ENCODE results near the gene LNX2.

DNA sequence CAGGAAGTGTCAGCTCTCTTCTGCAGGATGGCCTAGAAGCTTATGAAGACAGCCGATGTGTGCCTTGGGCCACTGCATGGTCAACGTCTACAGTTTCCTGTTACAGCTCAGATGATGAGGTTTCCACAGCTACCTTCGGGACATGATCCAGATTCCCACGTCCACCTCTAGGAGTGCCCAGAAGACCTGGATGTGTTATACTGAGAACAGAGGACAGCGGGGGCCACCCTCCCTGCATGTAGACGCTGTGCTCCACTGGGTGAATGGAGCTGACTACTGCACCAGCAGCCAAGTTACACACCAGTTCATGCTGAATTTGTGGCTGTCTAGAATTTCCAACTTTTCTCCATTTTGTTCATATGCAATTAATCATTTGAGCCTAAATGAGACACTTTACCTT is 91.4 kb downstream of the LNX2 start:
- TF ChIP-seq RFX5 (IDR thresholded peaks at IDR 0.05; ENCODE audit: low read depth, low read length) = no peak
- TF ChIP-seq, protein P1, sequence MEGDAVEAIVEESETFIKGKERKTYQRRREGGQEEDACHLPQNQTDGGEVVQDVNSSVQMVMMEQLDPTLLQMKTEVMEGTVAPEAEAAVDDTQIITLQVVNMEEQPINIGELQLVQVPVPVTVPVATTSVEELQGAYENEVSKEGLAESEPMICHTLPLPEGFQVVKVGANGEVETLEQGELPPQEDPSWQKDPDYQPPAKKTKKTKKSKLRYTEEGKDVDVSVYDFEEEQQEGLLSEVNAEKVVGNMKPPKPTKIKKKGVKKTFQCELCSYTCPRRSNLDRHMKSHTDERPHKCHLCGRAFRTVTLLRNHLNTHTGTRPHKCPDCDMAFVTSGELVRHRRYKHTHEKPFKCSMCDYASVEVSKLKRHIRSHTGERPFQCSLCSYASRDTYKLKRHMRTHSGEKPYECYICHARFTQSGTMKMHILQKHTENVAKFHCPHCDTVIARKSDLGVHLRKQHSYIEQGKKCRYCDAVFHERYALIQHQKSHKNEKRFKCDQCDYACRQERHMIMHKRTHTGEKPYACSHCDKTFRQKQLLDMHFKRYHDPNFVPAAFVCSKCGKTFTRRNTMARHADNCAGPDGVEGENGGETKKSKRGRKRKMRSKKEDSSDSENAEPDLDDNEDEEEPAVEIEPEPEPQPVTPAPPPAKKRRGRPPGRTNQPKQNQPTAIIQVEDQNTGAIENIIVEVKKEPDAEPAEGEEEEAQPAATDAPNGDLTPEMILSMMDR (conservative IDR thresholded peaks at IDR 0.05; ENCODE audit: low read depth, low read length) = no peak
- TF ChIP-seq, protein P2, sequence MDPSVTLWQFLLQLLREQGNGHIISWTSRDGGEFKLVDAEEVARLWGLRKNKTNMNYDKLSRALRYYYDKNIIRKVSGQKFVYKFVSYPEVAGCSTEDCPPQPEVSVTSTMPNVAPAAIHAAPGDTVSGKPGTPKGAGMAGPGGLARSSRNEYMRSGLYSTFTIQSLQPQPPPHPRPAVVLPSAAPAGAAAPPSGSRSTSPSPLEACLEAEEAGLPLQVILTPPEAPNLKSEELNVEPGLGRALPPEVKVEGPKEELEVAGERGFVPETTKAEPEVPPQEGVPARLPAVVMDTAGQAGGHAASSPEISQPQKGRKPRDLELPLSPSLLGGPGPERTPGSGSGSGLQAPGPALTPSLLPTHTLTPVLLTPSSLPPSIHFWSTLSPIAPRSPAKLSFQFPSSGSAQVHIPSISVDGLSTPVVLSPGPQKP (IDR thresholded peaks at IDR 0.05; ENCODE audit: borderline replicate concordance, low read depth, low read length) = no peak
- TF ChIP-seq MAFK (IDR thresholded peaks at IDR 0.05; ENCODE audit: low read depth, low read length) = no peak
- TF ChIP-seq RCOR1 (IDR thresholded peaks at IDR 0.05; ENCODE audit: insufficient replicate concordance, low read length) = no peak
- TF ChIP-seq POLR2A (IDR thresholded peaks at IDR 0.05; ENCODE audit: low read depth, low read length) = no peak
- no peak for TF ChIP-seq RAD21 (IDR thresholded peaks at IDR 0.05; ENCODE audit: low read length)
- TF ChIP-seq BHLHE40 (IDR thresholded peaks at IDR 0.05; ENCODE audit: low read depth, low read length) = no peak
- TF ChIP-seq MXI1 (IDR thresholded peaks at IDR 0.05; ENCODE audit: borderline replicate concordance, low read depth, low read length) = no peak
- TF ChIP-seq CEBPB (IDR thresholded peaks at IDR 0.05; ENCODE audit: low read depth, low read length) = no peak
- no peak for TF ChIP-seq SMC3 (IDR thresholded peaks at IDR 0.05; ENCODE audit: low read depth, low read length)
- TF ChIP-seq FOS (IDR thresholded peaks at IDR 0.05; ENCODE audit: low read depth, low read length) = no peak
